Measurements from ENCODE around the gene TMEM131.
A peak's percentile ranks its signal among the peaks of the same experiment; 100 is the strongest.

TMEM131 gene

GRCh38 chr2:97739893-97740245, 255.9 kb downstream of the TMEM131 start:
- no peaks in the 10 kb centered on the region for H3K27me3 ChIP-seq (ENCODE audit: control insufficient read depth in 3 of 3, insufficient read depth in 3 of 3, low read depth in 1 of 3, low read length in 3 of 3)
- peaks cover 0 to 5% of the 10 kb centered on the region in 2 donors for H3K36me3 ChIP-seq (replicated peaks in 1 of 2; ENCODE audit: control insufficient read depth in 2 of 2, insufficient read depth in 2 of 2, low read length in 2 of 2)
- H3K9ac ChIP-seq (ENCODE audit: low read depth, low read length, poor library complexity): no peak overlapping the region
- no peak overlapping the region for H2BK120ac ChIP-seq (ENCODE audit: low read depth, low read length)
- no peak overlapping the region for H2BK15ac ChIP-seq (ENCODE audit: low read length)
- H2AK5ac ChIP-seq (ENCODE audit: low read depth, low read length): peak overlapping the region; percentile 86
- no peak overlapping the region for H3K4me2 ChIP-seq (ENCODE audit: insufficient read depth, low read length, poor library complexity, severe bottlenecking)
- H3K4ac ChIP-seq (ENCODE audit: low read length): no peak overlapping the region
- no peak overlapping the region for H2BK12ac ChIP-seq (ENCODE audit: low read length)
- DNase-seq (ENCODE audit: low spot score): no peak
- H3K27ac ChIP-seq (replicated peaks; ENCODE audit: low read length): no peak overlapping the region
- H3K23ac ChIP-seq (ENCODE audit: low read depth, low read length, poor library complexity): no peak overlapping the region
- H3K4me3 ChIP-seq (ENCODE audit: low read length in 2 of 2): no peak overlapping the region
- no peak overlapping the region for H4K91ac ChIP-seq (ENCODE audit: low read depth, low read length, poor library complexity)
- H3K79me1 ChIP-seq (ENCODE audit: low read depth, low read length): no peaks in the 10 kb centered on the region
- peaks cover 0 to 2% of the 10 kb centered on the region in 2 donors for H3K9me3 ChIP-seq (replicated peaks in 1 of 2; ENCODE audit: control insufficient read depth in 2 of 2, insufficient read depth in 1 of 2, low read depth in 1 of 2, low read length in 2 of 2)
- H4K8ac ChIP-seq (ENCODE audit: low read depth, low read length): no peak overlapping the region
- no peak overlapping the region for H2AFZ ChIP-seq (ENCODE audit: low read length)
- no CpG with 5 or more reads among the region's 5 CpGs for WGBS, 2 donors (ENCODE audit: extremely low coverage in 2 of 2, insufficient read length in 2 of 2, insufficient replicate concordance in 1 of 2)
- H3K14ac ChIP-seq (ENCODE audit: low read length): no peak overlapping the region
- H3K4me1 ChIP-seq (ENCODE audit: control insufficient read depth in 2 of 2, insufficient read depth in 1 of 2, low read depth in 1 of 2, low read length in 2 of 2): peaks cover 0 to 1% of the 10 kb centered on the region in 2 donors
- no peak overlapping the region for H2BK5ac ChIP-seq (ENCODE audit: low read length)
- H3K18ac ChIP-seq (ENCODE audit: low read length): no peak overlapping the region

DNA sequence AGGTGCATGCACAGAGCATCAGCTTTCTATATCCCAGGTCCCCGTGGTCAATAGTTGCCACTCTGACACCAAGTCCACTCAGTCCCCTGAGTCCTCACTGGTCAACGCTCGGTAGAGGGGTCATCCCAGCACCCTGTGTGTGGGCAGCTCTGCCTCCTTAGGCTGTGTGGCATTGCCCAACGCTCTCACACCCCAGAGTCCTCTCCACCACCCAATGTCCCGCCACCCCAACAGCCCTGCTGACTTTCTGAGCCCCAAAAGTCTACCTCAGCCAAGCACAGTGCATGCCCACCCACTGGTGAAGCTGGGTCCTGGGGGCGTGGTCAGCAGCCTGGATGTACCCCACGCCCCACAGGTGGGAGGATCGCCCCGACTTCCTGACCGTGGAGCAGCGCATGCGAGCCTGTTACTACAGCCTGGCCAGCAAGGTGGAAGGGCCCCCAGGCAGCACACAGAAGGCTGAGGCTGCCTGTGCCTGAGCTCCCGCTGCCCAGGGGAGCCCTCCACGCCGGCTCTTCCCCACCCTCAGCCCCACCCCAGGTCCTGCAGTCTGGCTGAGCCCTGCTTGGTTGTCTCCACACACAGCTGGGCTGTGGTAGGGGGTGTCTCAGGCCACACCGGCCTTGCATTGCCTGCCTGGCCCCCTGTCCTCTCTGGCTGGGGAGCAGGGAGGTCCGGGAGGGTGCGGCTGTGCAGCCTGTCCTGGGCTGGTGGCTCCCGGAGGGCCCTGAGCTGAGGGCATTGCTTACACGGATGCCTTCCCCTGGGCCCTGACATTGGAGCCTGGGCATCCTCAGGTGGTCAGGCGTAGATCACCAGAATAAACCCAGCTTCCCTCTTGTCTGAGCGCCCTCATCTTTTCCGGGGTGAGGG, 256.5 kb downstream of the TMEM131 start:
- WGBS, 2 donors (ENCODE audit: extremely low coverage in 2 of 2, insufficient read length in 2 of 2, insufficient replicate concordance in 1 of 2): no CpG with 5 or more reads among the region's 23 CpGs
- H3K4ac ChIP-seq (ENCODE audit: low read length): no peak overlapping the region
- DNase-seq (ENCODE audit: low spot score): no peak

DNA sequence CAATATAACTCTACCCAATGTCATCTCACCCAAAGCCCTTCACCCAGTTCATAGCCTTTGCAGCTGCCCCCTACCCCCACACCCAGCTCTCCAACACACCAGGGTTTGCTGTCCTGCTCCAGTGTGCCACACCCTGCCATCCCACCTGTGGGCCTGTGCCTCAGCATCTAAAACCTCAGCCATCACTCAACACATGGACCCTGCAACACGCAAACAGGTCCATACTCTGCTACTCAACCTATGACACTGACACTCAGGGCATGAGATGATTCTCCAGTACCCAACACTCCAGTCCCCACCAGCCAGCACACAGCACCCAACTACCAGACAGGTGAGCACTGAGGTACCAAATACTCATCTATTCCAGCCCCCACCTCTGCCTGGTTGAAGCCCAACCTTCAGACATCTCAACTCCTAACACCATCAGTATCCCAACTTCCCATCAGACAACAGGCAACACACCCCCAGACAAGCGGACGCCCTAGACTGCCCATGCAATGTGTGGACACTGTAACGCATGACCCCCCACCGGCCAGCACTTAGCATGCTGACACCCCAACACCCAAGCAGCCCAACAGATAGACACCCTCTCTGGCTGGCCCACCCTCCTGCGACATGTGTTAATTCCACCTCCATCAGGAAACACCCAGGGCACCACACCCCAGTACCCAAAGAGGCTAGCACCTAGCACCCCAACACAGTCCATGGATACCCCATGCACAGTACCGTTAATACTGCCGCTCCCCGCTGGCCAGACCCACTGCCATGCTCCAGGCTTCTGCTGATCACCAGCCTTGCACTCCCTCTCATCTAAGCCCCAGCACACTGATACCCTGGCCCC, 257.3 kb downstream of the TMEM131 start:
- no CpG with 5 or more reads among the region's 9 CpGs for WGBS, 2 donors (ENCODE audit: extremely low coverage in 2 of 2, insufficient read length in 2 of 2, insufficient replicate concordance in 1 of 2)
- Histone ChIP-seq H3K79me1 (ENCODE audit: low read depth, low read length) (peaks cover 2% of the 10 kb centered on the region), H4K91ac (ENCODE audit: low read depth, low read length, poor library complexity) (no peak overlapping the region), H2BK12ac (ENCODE audit: low read length) (no peak overlapping the region), H3K36me3 (replicated peaks in 1 of 2; ENCODE audit: control insufficient read depth in 2 of 2, insufficient read depth in 2 of 2, low read length in 2 of 2) (no peaks in the 10 kb centered on the region), H3K4ac (ENCODE audit: low read length) (no peak overlapping the region), H2BK15ac (ENCODE audit: low read length) (no peak overlapping the region), H2AFZ (ENCODE audit: low read length) (no peak overlapping the region), H2AK5ac (ENCODE audit: low read depth, low read length) (peak overlapping the region; percentile 86), H3K4me2 (ENCODE audit: insufficient read depth, low read length, poor library complexity, severe bottlenecking) (no peak overlapping the region), H3K23ac (ENCODE audit: low read depth, low read length, poor library complexity) (no peak overlapping the region), H3K27ac (replicated peaks; ENCODE audit: low read length) (no peak overlapping the region), H3K27me3 (ENCODE audit: control insufficient read depth in 3 of 3, insufficient read depth in 3 of 3, low read depth in 1 of 3, low read length in 3 of 3) (no peaks in the 10 kb centered on the region), H3K18ac (ENCODE audit: low read length) (no peak overlapping the region), H3K9me3 (replicated peaks in 1 of 2; ENCODE audit: control insufficient read depth in 2 of 2, insufficient read depth in 1 of 2, low read depth in 1 of 2, low read length in 2 of 2) (peaks cover 0 to 2% of the 10 kb centered on the region in 2 donors), H3K4me3 (ENCODE audit: low read length in 2 of 2) (peak overlapping the region in 1 of 2 donors; percentile 34), H2BK120ac (ENCODE audit: low read depth, low read length) (no peak overlapping the region), H3K4me1 (ENCODE audit: control insufficient read depth in 2 of 2, insufficient read depth in 1 of 2, low read depth in 1 of 2, low read length in 2 of 2) (peaks cover 0 to 1% of the 10 kb centered on the region in 2 donors), H3K14ac (ENCODE audit: low read length) (peak overlapping the region; percentile 92), H2BK5ac (ENCODE audit: low read length) (no peak overlapping the region), H4K8ac (ENCODE audit: low read depth, low read length) (no peak overlapping the region), H3K9ac (ENCODE audit: low read depth, low read length, poor library complexity) (no peak overlapping the region)
- no peak for DNase-seq (ENCODE audit: low spot score)

More for the DNA sequence above, 256.5 kb downstream of the TMEM131 start:
- no peak overlapping the region for H3K27ac ChIP-seq (replicated peaks; ENCODE audit: low read length)
- H3K9me3 ChIP-seq (replicated peaks in 1 of 2; ENCODE audit: control insufficient read depth in 2 of 2, insufficient read depth in 1 of 2, low read depth in 1 of 2, low read length in 2 of 2): peaks cover 0 to 2% of the 10 kb centered on the region in 2 donors
- H3K36me3 ChIP-seq (replicated peaks in 1 of 2; ENCODE audit: control insufficient read depth in 2 of 2, insufficient read depth in 2 of 2, low read length in 2 of 2): peaks cover 0 to 5% of the 10 kb centered on the region in 2 donors
- peaks cover under 1% of the 10 kb centered on the region for H3K79me1 ChIP-seq (ENCODE audit: low read depth, low read length)
- H2BK5ac ChIP-seq (ENCODE audit: low read length): no peak overlapping the region
- H3K27me3 ChIP-seq (ENCODE audit: control insufficient read depth in 3 of 3, insufficient read depth in 3 of 3, low read depth in 1 of 3, low read length in 3 of 3): no peaks in the 10 kb centered on the region
- peak overlapping the region; percentile 19 for H2BK120ac ChIP-seq (ENCODE audit: low read depth, low read length)
- no peak overlapping the region for H3K4me3 ChIP-seq (ENCODE audit: low read length in 2 of 2)
- H4K8ac ChIP-seq (ENCODE audit: low read depth, low read length): no peak overlapping the region
- no peak overlapping the region for H3K4me2 ChIP-seq (ENCODE audit: insufficient read depth, low read length, poor library complexity, severe bottlenecking)
- no peak overlapping the region for H3K14ac ChIP-seq (ENCODE audit: low read length)
- no peak overlapping the region for H2AFZ ChIP-seq (ENCODE audit: low read length)
- no peak overlapping the region for H2BK12ac ChIP-seq (ENCODE audit: low read length)
- H3K23ac ChIP-seq (ENCODE audit: low read depth, low read length, poor library complexity): peak overlapping the region; percentile 29
- peak overlapping the region; percentile 40 for H3K18ac ChIP-seq (ENCODE audit: low read length)
- H3K4me1 ChIP-seq (ENCODE audit: control insufficient read depth in 2 of 2, insufficient read depth in 1 of 2, low read depth in 1 of 2, low read length in 2 of 2): peaks cover 0 to 1% of the 10 kb centered on the region in 2 donors
- H4K91ac ChIP-seq (ENCODE audit: low read depth, low read length, poor library complexity): no peak overlapping the region
- H2AK5ac ChIP-seq (ENCODE audit: low read depth, low read length): peak overlapping the region; percentile 86
- H3K9ac ChIP-seq (ENCODE audit: low read depth, low read length, poor library complexity): no peak overlapping the region
- H2BK15ac ChIP-seq (ENCODE audit: low read length): no peak overlapping the region

Data from neuronal stem cell (in vitro differentiated cells).